Mucosa of stomach (tissue), 1 donor: ENCODE results near the gene RHO.

Experiments
- H3K27me3 ChIP-seq: one replicate; pipeline ENCODE4 v1.7.0; 2013; ENCODE audit warnings: mild to moderate bottlenecking, low read length; ENCODE audit not compliant: control insufficient read depth, insufficient read depth
- H3K36me3 ChIP-seq: one replicate; pipeline ENCODE4 v1.7.0; 2013; ENCODE audit warnings: low read length; ENCODE audit not compliant: control insufficient read depth, insufficient read depth
- H3K4me1 ChIP-seq: one replicate; pipeline ENCODE4 v1.7.0; 2013; ENCODE audit warnings: mild to moderate bottlenecking, low read length; ENCODE audit not compliant: control insufficient read depth, insufficient read depth
- H3K4me3 ChIP-seq: one replicate; pipeline ENCODE4 v1.7.0; 2013; ENCODE audit warnings: low read length
- H3K9ac ChIP-seq: one replicate; pipeline ENCODE4 v1.7.0; 2013; ENCODE audit warnings: mild to moderate bottlenecking, low read length, moderate library complexity
- H3K9me3 ChIP-seq: one replicate; pipeline ENCODE4 v1.7.0; 2013; ENCODE audit warnings: mild to moderate bottlenecking, low read length, moderate library complexity; ENCODE audit not compliant: control insufficient read depth
- donor health status: Pancreatic carcinoma.

Gene RHO

GRCh38 chr3:129529436-129530210 is 1.2 kb downstream of the RHO start:
- Histone ChIP-seq H3K27me3 (no peaks in the 10 kb centered on the region), H3K36me3 (no peaks in the 10 kb centered on the region), H3K4me3 (no peak overlapping the region), H3K9ac (no peak overlapping the region), H3K4me1 (peaks cover 5% of the 10 kb centered on the region), H3K9me3 (no peaks in the 10 kb centered on the region)

DNA sequence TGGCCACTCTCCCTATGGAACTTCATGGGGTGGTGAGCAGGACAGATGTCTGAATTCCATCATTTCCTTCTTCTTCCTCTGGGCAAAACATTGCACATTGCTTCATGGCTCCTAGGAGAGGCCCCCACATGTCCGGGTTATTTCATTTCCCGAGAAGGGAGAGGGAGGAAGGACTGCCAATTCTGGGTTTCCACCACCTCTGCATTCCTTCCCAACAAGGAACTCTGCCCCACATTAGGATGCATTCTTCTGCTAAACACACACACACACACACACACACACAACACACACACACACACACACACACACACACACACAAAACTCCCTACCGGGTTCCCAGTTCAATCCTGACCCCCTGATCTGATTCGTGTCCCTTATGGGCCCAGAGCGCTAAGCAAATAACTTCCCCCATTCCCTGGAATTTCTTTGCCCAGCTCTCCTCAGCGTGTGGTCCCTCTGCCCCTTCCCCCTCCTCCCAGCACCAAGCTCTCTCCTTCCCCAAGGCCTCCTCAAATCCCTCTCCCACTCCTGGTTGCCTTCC is 1.9 kb downstream of the RHO start:
- Histone ChIP-seq H3K4me3 (no peak overlapping the region), H3K36me3 (no peaks in the 10 kb centered on the region), H3K9ac (no peak overlapping the region), H3K9me3 (no peaks in the 10 kb centered on the region), H3K27me3 (no peaks in the 10 kb centered on the region), H3K4me1 (peaks cover 5% of the 10 kb centered on the region)

DNA sequence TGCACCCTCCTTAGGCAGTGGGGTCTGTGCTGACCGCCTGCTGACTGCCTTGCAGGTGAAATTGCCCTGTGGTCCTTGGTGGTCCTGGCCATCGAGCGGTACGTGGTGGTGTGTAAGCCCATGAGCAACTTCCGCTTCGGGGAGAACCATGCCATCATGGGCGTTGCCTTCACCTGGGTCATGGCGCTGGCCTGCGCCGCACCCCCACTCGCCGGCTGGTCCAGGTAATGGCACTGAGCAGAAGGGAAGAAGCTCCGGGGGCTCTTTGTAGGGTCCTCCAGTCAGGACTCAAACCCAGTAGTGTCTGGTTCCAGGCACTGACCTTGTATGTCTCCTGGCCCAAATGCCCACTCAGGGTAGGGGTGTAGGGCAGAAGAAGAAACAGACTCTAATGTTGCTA is 2.4 kb downstream of the RHO start:
- peaks cover 5% of the 10 kb centered on the region for H3K4me1 ChIP-seq
- H3K9me3 ChIP-seq, result no peaks in the 10 kb centered on the region
- H3K36me3 ChIP-seq, result no peaks in the 10 kb centered on the region
- H3K27me3 ChIP-seq, result no peaks in the 10 kb centered on the region
- no peak overlapping the region for H3K9ac ChIP-seq
- no peak overlapping the region for H3K4me3 ChIP-seq

- H3K4me1 ChIP-seq, result peaks cover 5% of the 10 kb centered on the region
Observed at GRCh38 chr3:129531699-129532098, 3.3 kb downstream of the RHO start.

DNA sequence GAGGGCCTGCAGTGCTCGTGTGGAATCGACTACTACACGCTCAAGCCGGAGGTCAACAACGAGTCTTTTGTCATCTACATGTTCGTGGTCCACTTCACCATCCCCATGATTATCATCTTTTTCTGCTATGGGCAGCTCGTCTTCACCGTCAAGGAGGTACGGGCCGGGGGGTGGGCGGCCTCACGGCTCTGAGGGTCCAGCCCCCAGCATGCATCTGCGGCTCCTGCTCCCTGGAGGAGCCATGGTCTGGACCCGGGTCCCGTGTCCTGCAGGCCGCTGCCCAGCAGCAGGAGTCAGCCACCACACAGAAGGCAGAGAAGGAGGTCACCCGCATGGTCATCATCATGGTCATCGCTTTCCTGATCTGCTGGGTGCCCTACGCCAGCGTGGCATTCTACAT is 3.8 kb downstream of the RHO start:
- H3K9me3 ChIP-seq, result no peaks in the 10 kb centered on the region
- peaks cover 5% of the 10 kb centered on the region for H3K4me1 ChIP-seq
- H3K9ac ChIP-seq, result no peak overlapping the region
- H3K36me3 ChIP-seq, result no peaks in the 10 kb centered on the region
- no peak overlapping the region for H3K4me3 ChIP-seq
- no peaks in the 10 kb centered on the region for H3K27me3 ChIP-seq

More at GRCh38 chr3:129531699-129532098, 3.3 kb downstream of the RHO start:
- no peaks in the 10 kb centered on the region for H3K9me3 ChIP-seq
- H3K9ac ChIP-seq, result no peak overlapping the region
- H3K4me3 ChIP-seq, result no peak overlapping the region
- H3K27me3 ChIP-seq, result no peaks in the 10 kb centered on the region
- H3K36me3 ChIP-seq, result no peaks in the 10 kb centered on the region

- H3K9me3 ChIP-seq, result no peaks in the 10 kb centered on the region
- H3K9ac ChIP-seq, result no peak overlapping the region
- no peaks in the 10 kb centered on the region for H3K36me3 ChIP-seq
- H3K4me1 ChIP-seq, result peaks cover 5% of the 10 kb centered on the region
- H3K27me3 ChIP-seq, result no peaks in the 10 kb centered on the region
- no peak overlapping the region for H3K4me3 ChIP-seq
Observed at GRCh38 chr3:129533406-129533805, 5.0 kb downstream of the RHO start.

DNA sequence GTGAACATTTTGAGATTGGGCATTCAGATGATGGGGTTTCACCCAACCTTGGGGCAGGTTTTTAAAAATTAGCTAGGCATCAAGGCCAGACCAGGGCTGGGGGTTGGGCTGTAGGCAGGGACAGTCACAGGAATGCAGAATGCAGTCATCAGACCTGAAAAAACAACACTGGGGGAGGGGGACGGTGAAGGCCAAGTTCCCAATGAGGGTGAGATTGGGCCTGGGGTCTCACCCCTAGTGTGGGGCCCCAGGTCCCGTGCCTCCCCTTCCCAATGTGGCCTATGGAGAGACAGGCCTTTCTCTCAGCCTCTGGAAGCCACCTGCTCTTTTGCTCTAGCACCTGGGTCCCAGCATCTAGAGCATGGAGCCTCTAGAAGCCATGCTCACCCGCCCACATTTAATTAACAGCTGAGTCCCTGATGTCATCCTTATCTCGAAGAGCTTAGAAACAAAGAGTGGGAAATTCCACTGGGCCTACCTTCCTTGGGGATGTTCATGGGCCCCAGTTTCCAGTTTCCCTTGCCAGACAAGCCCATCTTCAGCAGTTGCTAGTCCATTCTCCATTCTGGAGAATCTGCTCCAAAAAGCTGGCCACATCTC is 6.1 kb downstream of the RHO start:
- Histone ChIP-seq H3K4me3 (no peak overlapping the region), H3K9me3 (no peaks in the 10 kb centered on the region), H3K4me1 (peaks cover 5% of the 10 kb centered on the region), H3K27me3 (no peaks in the 10 kb centered on the region), H3K36me3 (no peaks in the 10 kb centered on the region), H3K9ac (no peak overlapping the region)

GRCh38 chr3:129535075-129535474 is 6.6 kb downstream of the RHO start:
- peaks cover under 1% of the 10 kb centered on the region for H3K4me1 ChIP-seq
- no peak overlapping the region for H3K9ac ChIP-seq
- H3K36me3 ChIP-seq, result no peaks in the 10 kb centered on the region
- H3K27me3 ChIP-seq, result no peaks in the 10 kb centered on the region
- no peaks in the 10 kb centered on the region for H3K9me3 ChIP-seq
- no peak overlapping the region for H3K4me3 ChIP-seq

- Histone ChIP-seq H3K4me1 (no peaks in the 10 kb centered on the region), H3K36me3 (no peaks in the 10 kb centered on the region), H3K9ac (no peak overlapping the region), H3K27me3 (no peaks in the 10 kb centered on the region), H3K4me3 (no peak overlapping the region), H3K9me3 (no peaks in the 10 kb centered on the region)
Observed at GRCh38 chr3:129536374-129536667, 7.9 kb downstream of the RHO start.

DNA sequence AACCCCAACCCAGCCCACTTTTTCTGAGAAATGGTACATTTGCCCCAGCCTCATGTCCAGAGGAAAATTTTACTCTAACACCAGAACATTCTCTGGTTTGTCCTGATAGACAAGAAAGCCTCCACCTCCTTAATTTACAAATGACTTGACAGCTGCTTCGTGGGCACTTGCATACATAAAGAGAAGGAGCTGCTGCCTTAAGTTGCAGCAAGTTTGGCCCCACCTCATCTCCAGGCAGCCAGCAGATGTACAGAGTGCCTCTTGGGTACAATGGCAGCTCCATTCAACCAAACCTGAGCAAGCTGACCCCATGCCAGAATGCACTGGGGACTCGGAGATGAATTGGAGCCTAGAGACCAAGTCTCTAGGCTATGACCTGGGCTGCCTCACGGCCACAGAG is 8.4 kb downstream of the RHO start:
- no peak overlapping the region for H3K4me3 ChIP-seq
- H3K36me3 ChIP-seq, result no peaks in the 10 kb centered on the region
- no peaks in the 10 kb centered on the region for H3K4me1 ChIP-seq
- no peak overlapping the region for H3K9ac ChIP-seq
- H3K27me3 ChIP-seq, result no peaks in the 10 kb centered on the region
- no peaks in the 10 kb centered on the region for H3K9me3 ChIP-seq

- no peaks in the 10 kb centered on the region for H3K36me3 ChIP-seq
- H3K9ac ChIP-seq, result no peak overlapping the region
- H3K4me1 ChIP-seq, result no peaks in the 10 kb centered on the region
- no peaks in the 10 kb centered on the region for H3K27me3 ChIP-seq
- no peaks in the 10 kb centered on the region for H3K9me3 ChIP-seq
- H3K4me3 ChIP-seq, result no peak overlapping the region
Observed at GRCh38 chr3:129539206-129539605, 10.8 kb downstream of the RHO start.

DNA sequence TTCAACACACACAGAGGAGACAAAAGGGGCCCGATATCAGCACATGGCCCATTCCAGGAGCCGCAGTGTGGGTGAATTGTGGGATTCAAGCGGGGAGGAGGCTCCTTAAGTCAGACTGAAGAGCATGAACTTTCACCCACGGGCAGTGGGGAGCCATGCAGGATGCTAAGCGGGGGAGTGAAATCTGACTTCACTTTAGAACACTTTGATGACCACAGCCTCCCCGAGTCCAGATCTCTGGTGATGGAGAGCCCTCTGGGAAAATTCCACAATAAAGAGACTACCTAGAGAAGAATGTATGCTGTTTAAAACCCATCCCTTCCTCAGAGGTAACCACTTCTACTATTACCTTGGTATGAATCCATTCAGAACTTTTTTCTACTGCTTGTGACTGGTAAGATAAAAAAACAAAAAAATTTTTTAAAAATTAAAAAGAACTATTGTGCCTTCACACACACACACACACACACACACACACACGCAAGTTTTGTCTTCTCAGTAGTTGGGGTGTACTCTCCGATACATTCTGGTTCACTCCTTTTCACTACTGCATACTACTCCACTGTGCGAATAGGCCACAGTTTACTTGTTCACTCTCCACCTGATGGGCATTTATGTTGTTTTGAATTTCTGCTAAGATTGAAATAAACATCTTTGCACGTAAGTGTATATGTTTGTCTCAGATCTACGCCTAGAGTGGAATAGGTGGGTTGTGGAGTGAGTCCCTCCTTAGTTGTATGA is 12.5 kb downstream of the RHO start:
- Histone ChIP-seq H3K9me3 (no peaks in the 10 kb centered on the region), H3K27me3 (no peaks in the 10 kb centered on the region), H3K36me3 (no peaks in the 10 kb centered on the region), H3K4me3 (no peak overlapping the region), H3K4me1 (no peaks in the 10 kb centered on the region), H3K9ac (no peak overlapping the region)
